ENCODE measurements around the gene USP53.

DNA sequence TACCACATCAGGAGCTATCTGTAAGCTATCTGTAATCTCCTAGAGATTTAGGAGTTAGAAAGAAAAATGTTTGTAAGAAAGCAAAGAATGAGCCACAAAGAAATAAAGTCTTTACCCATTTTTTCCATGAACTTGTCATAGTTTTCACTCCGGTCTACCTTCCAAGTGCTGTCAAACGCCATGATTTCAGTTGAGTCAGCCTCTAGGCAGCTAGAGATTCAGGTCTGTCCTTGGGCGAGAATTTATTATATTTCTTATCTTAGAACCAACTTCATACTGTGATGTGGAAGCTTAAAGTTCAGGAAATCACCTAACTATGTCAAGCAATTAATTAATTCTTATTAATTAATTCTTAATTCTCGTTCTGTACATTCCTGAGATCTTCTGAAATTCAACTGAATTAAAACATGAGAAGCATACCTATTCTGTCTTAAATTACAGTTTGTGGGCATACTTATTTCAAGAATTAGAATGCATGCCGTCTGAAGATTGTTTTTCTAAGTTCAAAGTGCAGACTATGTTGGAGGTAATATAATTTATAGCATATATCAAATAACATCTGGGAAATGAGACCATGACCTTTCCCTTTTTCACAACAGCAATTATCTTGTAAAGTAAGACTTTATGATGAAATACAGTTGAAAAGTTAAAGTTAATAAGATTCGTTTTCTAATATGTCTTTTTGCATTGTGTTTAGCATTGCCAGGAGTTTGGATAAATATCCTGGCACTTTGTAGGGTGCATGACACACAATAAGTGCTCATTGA is 109.6 kb downstream of the USP53 start, which contains the start of gene FABP2:
- TF ChIP-seq, protein P1, sequence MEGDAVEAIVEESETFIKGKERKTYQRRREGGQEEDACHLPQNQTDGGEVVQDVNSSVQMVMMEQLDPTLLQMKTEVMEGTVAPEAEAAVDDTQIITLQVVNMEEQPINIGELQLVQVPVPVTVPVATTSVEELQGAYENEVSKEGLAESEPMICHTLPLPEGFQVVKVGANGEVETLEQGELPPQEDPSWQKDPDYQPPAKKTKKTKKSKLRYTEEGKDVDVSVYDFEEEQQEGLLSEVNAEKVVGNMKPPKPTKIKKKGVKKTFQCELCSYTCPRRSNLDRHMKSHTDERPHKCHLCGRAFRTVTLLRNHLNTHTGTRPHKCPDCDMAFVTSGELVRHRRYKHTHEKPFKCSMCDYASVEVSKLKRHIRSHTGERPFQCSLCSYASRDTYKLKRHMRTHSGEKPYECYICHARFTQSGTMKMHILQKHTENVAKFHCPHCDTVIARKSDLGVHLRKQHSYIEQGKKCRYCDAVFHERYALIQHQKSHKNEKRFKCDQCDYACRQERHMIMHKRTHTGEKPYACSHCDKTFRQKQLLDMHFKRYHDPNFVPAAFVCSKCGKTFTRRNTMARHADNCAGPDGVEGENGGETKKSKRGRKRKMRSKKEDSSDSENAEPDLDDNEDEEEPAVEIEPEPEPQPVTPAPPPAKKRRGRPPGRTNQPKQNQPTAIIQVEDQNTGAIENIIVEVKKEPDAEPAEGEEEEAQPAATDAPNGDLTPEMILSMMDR (IDR thresholded peaks at IDR 0.05) = no peak
- TF ChIP-seq FOSL2 (IDR thresholded peaks at IDR 0.05; ENCODE audit: borderline replicate concordance, low read depth) = no peak
- TF ChIP-seq RAD21 (IDR thresholded peaks at IDR 0.05; ENCODE audit: low read length) = no peak
- TF ChIP-seq, protein P2, sequence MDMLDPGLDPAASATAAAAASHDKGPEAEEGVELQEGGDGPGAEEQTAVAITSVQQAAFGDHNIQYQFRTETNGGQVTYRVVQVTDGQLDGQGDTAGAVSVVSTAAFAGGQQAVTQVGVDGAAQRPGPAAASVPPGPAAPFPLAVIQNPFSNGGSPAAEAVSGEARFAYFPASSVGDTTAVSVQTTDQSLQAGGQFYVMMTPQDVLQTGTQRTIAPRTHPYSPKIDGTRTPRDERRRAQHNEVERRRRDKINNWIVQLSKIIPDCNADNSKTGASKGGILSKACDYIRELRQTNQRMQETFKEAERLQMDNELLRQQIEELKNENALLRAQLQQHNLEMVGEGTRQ (IDR thresholded peaks at IDR 0.05; ENCODE audit: borderline replicate concordance, low read depth, low read length) = no peak
- no peak for TF ChIP-seq GATA2 (CRISPR knock-in tag; IDR thresholded peaks at IDR 0.05)
- TF ChIP-seq, protein P3, sequence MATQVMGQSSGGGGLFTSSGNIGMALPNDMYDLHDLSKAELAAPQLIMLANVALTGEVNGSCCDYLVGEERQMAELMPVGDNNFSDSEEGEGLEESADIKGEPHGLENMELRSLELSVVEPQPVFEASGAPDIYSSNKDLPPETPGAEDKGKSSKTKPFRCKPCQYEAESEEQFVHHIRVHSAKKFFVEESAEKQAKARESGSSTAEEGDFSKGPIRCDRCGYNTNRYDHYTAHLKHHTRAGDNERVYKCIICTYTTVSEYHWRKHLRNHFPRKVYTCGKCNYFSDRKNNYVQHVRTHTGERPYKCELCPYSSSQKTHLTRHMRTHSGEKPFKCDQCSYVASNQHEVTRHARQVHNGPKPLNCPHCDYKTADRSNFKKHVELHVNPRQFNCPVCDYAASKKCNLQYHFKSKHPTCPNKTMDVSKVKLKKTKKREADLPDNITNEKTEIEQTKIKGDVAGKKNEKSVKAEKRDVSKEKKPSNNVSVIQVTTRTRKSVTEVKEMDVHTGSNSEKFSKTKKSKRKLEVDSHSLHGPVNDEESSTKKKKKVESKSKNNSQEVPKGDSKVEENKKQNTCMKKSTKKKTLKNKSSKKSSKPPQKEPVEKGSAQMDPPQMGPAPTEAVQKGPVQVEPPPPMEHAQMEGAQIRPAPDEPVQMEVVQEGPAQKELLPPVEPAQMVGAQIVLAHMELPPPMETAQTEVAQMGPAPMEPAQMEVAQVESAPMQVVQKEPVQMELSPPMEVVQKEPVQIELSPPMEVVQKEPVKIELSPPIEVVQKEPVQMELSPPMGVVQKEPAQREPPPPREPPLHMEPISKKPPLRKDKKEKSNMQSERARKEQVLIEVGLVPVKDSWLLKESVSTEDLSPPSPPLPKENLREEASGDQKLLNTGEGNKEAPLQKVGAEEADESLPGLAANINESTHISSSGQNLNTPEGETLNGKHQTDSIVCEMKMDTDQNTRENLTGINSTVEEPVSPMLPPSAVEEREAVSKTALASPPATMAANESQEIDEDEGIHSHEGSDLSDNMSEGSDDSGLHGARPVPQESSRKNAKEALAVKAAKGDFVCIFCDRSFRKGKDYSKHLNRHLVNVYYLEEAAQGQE (IDR thresholded peaks at IDR 0.05; ENCODE audit: low read depth, low read length) = no peak
- TF ChIP-seq POLR2AphosphoS5 (IDR thresholded peaks at IDR 0.05; ENCODE audit: low read depth, low read length) = no peak
- TF ChIP-seq TAF1 (IDR thresholded peaks at IDR 0.05; ENCODE audit: borderline replicate concordance, low read depth, low read length) = no peak
- no peak for TF ChIP-seq EZH2phosphoT487 (IDR thresholded peaks at IDR 0.05; ENCODE audit: borderline replicate concordance, low read depth)
- no peak for TF ChIP-seq RXRA (IDR thresholded peaks at IDR 0.05; ENCODE audit: borderline replicate concordance, low read depth)
- TF ChIP-seq SMC3 (IDR thresholded peaks at IDR 0.05; ENCODE audit: low read depth, low read length) = no peak
- no peak for TF ChIP-seq YY1 (IDR thresholded peaks at IDR 0.05; ENCODE audit: low read depth)
- TF ChIP-seq RCOR1 (IDR thresholded peaks at IDR 0.05; ENCODE audit: low read length) = no peak

Data from SK-N-SH (cell line).